ENCODE data around the gene FRMD5.

The FRMD5 gene

DNA sequence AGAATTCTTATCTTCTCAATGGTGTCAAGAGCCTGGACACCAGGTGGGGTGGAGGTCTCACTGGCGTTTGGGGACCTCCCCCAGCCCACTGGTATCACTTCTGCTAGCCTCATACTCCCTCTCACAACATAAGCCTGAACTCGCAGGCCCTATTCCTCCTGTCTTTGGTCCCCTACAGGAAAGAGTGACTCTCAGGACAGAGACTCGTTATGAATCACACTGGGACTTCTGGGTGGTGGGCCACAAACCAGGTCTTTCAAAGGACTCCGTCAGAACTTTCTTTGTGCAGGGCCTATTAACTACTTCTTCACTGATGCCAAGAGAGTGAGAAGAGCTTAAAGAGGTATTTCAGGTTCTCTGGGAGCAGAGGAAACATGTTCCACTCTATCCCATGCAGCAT is 267.9 kb downstream of the FRMD5 start:
- no peak for DNase-seq (ENCODE audit: low spot score)

DNA sequence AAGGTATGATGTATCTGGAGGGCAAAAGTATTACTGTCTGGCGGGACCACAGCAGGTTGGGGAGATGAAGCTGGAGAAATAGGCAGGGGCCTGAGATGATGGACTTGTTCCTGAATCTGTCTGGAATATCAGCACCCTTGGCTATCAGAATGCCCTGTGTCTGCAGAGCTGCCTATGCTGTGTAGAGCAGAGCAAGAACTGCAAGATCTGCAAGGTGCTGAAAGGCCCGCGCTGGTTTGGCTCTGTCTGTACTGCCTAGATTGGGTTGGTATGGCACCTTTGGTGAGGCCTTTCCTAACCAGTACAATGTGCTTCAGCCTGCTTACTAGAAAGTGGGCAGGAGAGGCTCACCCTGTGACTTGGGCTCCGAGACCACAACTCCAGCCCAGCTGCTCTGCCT is 271.5 kb downstream of the FRMD5 start:
- no peak for DNase-seq (ENCODE audit: low spot score)

DNA sequence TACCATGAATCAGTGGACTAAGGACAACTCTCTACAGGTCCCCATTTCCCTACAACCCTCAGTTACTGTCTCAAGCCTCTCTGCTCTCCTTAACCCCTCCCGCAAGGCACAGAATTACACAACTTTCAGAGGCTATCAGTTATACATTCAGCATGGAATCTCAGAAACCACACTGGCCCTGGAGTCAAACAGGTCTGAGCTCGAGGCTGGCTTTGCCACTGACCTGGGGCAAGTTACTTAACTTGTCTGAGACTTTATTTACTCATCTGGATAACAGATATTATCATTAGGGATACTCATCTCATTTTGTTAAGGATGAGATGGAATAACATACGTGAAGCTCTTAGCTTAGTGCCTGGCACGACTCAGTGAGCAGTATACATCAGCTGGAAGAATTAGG is 273.1 kb downstream of the FRMD5 start:
- no peak for DNase-seq (ENCODE audit: low spot score)

DNA sequence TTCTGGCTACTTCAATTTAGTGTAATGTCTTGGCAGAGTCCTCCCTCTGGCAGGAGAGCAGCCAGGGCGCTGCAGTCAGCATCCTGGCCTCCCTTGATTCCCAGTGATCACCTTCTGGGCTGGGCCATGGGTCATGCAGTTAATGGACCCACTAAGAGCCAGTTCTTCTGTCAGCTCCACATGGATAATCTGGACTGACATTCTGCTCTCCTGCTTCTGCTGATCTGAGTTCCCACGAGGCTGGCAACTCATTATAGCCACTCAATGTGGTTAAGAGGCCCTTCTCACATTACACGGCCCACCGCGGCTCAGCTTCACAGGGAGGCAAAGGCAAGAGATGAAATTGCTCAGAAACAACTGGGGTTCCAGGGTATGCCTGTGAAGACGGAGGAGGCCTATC is 274.3 kb downstream of the FRMD5 start:
- DNase-seq (ENCODE audit: low spot score) = no peak

DNA sequence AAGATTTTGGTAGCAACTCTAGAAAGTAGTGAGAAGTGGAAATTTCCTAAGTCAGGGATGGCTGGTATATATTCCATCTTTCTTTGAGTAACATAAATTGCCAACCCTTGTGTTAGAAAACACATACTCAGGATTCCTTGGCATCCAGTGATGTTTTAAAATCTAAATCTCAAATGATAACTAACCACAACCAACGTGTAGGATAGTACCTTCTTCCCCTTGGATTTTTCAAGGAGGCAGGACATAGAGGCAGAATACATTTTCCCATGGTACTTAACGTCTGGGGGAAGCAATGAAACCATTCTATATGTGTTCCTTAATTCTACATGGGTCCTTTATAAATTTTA is 274.8 kb downstream of the FRMD5 start:
- no peak for DNase-seq (ENCODE audit: low spot score)

DNA sequence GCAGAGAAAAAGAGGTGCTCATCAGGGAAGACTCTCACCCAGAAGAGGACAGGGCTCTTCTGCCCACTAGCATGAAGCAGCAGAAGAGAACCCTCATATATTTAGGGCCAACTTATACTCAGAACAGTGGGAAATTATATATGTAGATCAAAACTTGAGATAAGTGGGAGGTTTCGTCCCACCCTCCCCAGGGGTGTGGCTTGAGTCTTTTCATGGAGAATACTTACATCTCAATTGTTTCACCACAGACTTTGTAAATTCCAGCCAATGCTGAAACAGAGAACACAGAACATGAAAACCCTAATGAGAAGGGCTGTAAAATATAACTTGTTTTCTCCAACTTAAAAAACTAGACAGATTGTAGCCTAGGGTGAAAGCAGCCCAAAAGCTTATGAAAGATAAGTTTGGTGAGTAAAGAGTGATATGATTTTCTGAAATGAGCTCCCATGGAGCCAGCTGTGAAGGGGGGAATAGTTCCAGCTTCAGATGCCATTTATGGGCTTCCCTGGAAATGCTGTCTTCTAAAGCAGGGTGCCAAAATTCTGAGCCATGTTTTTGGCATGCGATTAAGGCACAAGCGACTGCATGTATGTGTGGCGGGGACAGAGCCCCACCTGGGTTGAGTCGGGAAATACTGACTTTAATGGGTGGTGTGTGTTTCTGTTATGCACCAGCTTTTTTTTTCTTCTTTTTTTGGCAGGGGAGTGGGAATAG is 275.4 kb downstream of the FRMD5 start:
- DNase-seq (ENCODE audit: low spot score) = no peak

DNA sequence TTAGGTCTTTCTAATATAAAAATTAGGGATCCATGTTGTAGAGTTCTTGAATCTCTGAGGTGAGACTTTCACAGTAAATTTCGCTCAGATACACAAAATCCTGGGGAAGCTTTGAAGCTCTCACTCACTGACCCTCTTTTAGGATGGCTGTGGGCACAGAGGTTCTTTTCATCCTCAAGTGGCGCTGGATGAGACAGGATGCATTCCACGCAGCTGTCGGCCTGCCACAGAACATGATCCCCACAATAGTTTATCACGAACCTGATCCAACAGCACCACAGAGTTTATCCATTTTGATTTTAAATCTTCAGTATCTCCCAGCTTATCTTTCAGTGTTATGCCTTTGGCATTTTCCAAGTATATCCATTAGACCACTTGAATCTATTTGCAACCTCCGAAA is 276.4 kb downstream of the FRMD5 start:
- DNase-seq (ENCODE audit: low spot score) = no peak

DNA sequence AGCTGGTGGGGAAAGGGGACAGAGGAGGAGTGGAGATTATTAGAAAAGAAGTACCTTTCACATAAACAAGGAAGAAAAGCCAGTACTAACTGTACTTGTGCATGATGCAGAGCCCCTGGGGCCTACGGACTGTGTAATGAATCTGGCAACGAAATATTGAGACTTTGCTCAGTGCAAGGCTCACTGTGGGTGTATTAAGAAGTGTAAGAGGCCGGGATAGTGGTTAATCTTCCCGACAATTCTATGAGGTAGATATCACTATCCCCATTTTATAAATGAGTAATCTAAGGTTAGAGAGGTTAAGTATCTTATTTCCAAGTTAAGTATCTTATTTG is 278.8 kb downstream of the FRMD5 start:
- DNase-seq (ENCODE audit: low spot score) = no peak

DNA sequence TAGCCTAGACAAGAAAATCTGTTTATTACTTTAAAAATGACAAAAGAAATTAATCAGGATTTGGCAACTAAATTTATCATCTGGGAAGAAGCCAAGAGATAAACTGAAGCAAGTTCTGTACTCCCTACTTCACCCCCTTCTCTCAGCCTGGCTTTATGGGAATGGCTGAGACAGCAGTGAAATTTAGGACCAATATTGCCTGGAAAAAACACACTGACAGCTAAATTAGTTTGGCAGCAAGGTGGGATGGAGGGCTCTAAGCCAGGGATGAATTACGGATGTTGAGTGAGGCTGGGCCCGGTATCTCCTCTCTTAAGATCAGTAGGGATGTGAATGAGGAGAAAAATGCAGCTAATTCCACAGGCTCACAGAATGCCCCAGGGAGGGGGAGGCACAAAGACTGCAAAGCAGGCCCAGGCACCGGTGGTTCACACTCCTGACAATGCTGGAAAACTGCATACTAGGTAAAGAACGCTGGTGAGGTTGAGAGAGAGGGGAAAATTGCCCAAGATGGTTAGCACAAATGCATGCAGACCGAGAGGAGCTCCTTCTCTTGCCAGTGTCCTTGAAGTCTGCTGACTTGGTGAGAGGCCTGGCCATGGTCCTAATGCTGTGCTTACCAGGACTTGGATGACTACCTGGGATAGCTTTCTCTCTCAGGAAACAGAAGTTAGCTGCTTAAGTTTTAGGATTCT is 279.3 kb downstream of the FRMD5 start:
- no peak for DNase-seq (ENCODE audit: low spot score)

DNA sequence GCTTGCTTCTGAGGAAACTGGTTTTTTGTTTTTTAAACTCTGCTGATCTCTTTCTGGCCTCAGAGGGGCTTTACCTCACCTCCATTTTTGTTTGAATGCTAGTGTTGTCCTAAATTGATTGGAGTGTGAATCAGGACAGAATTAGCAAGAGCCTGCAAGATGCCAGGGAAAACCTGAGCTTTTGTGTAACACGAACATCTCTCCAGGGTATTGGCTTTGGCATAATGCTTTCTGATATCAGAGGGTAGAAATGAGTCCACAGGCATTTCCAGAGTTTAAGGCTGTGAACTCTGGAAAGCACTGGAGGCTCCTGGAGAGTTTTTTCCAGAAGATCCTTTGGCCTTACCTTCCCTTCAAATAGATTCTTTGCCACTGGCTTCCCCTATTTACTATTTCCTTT is 281.1 kb downstream of the FRMD5 start:
- no peak for DNase-seq (ENCODE audit: low spot score)

DNA sequence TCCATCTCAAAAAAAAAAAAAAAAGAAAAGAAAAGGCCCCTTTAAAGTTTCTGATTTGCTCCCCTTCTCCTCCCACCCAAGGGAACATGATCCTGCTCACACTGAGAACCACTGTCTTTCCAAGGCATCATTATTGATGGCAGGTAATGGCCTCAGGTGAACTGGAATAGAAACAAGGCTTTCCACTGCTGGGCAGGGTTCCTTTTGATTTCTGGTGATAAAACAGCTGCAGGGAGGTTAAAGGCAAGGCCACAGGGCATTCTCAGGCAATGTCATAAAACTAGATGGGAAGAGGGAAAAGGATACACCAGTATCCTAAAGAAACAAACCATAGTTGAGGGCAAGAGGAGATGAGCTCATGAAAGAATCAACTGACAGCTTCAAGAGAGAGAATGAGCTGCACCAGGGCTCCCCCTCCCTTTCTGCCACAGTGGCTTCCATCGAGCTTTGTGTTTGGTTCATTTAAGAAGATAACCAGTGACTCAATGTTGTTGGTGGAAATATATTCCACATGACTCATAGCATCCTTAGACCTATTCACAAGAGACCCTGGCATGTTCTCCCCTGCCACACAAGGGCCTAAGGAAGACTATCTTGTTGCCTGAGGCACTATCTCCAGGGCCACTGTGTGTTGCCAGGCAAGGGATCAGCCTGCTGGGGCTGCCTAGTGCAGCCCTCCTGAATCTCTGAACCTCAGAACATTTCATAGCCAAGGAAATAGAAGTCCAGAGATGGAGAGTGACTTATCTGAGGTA is 281.9 kb downstream of the FRMD5 start:
- peak; percentile 91 for DNase-seq (ENCODE audit: low spot score)

DNA sequence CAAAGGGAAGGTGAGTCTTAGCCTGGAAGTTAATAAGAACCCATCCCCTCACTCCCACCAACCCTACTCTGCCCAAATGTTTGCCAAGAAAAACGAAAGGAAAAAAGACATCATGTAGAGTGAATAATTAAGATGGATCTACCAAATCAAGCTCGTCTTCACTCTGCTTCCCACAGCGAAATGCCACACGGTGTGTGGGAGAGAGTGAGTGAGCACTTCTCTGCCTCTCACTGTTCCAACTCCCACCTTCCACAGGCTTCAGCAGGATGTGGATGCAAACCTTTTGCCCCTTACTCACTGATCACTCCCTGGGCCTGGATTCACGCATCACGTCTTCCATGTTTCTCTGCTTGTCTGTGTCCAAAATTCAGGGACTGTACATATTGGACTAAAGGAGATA is 282.9 kb downstream of the FRMD5 start:
- DNase-seq (ENCODE audit: low spot score) = no peak

DNA sequence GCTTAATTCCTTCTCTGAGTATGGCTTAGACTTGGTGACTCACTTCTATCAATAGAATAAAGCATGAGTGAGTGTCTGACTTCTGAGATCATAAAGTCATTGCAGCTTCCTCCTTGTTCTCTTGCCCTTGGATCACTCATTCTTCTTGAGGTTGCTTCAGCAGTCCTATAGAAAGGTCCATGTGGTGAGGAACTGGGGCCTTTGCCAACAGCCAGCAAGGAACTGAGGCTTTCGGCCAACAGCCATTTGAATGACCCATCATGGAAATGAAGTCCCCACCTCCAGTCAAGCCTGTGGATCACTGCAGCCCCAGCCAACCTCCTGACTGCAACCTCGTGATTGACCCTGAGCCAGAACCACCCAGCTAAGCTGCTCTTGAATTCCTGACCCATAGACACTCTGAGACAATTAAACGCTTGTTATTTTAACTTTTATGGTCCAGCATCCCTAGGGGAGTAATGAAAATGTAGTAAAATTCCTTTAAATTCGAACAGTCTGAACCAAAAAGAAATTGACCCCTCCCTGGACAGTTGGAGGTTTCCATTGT is 283.8 kb downstream of the FRMD5 start:
- DNase-seq (ENCODE audit: low spot score) = peak; percentile 92

DNA sequence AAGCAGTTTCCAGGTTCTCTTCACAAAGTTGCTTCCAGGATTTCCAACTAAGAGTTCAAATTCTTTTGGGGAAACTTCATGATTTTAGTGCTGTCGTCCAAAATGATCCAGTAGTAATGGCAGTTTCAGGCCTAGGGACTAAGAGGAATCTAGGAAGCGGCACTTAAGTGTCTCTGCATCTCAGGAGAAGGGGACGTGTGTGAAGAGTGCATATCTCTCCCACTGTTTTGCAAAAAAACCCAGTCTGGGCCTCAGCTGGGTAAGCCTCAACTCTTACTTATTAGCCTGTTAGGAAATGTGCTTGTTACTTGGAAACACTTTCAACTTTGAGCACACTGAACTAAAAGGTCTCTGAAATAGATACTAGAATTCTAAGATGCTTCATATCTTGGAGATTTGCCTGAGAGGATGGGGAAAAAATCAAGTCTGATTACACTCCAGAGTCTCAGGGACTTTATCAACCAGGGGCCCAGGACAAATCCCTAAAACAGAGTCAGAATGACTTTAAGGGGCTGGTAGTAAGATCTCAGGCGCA is 286.5 kb downstream of the FRMD5 start:
- no peak for DNase-seq (ENCODE audit: low spot score)

DNA sequence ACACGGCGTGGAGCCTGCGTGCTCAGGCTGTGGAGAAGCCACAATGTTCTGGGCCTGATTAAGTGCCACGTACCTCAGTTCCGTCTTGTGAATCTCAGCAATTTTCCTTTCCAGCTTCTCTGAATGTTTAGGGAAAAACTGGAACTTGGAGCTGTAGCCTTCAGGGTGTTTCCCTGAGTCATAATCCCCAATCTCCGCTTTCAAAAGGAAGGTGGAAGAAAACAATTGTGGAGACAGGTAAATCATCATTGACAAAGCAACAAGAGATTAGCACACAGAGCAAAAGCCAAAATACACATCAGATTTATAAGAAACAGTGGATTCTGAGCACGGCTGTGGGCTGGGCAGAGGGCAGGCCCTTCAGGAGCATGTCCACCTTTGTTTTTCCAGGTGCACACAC is 289.3 kb downstream of the FRMD5 start:
- no peak for DNase-seq (ENCODE audit: low spot score)

DNA sequence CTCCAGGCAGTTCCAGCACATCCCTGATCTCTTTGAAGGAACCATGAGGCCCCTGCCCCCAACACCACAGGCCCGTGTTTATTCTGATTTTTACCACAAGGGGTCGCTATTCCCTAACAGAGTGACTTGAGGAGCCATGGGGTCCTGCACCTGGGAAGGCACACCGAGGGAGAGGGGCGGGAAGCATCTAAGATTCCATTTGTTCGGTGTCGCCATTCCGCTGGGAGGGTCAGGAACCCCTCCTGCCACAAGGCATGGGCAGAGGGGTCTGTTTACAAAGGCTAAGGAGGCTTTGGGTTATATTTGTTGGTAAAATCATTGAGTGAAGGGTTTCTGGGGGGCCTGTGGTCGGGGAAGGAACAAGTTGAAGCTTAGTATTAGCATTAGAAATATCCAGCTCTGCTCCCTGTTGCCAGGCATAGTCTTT is 291.2 kb downstream of the FRMD5 start:
- DNase-seq (ENCODE audit: low spot score) = peak; percentile 77

DNA sequence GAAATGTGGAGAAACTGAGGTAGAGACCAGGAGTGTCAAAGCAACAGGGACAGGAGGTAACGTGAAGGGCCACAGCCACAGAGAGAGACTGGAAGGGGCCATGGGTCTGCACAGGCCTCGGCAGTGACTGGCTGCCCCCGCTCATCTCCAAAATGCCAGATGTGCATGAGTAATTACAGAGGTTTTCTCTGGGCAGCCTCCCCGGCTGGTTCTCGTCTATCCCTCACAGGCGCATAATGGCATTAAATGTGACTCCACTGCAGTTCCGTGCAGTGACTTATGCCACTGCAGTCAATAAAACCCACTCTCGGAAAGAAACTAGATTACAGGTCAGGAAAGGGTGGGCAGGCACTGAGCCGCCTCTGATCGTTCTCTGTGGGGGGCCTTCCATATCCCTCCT is 293.6 kb downstream of the FRMD5 start:
- peak; percentile 14 for DNase-seq (ENCODE audit: low spot score)

DNA sequence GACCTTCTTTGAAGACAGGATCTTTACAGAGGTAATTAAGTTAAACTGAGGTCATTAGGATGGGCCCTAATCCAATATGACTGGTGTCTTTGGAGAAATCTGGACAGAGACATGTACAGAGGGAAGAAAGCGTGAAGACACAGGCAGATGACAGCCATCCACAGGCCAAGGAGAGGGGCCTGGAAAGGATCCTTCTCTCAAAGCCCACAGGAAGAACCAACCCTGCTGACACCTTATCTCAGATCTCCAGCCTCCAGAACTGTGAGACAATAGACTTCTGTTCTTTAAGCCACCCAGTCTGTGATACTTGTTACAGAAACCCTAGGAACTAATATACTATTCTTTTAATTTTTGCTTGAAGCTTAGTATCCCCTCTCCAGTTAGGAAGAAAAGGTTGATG is 294.1 kb downstream of the FRMD5 start:
- DNase-seq (ENCODE audit: low spot score) = no peak

DNA sequence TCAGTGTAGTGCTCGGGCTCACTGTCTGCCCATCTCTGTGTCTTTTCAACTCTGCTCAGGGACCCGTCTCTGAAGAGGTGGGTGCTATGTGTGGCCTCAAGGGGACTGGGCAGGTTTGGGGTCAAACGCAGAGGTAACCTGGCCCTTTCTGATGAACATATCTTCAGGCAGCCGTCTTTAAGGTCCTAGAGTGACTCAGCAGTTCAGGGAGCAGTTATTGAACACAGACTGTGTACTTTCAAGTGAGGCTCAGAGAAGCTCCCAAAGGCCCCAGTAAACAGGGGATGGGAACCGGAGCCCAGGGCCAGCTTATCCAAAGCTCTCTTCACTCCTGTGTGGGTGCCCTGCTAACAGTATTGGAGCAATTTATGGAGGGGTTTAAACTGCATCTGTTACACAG is 295.1 kb downstream of the FRMD5 start:
- no peak for DNase-seq (ENCODE audit: low spot score)

DNA sequence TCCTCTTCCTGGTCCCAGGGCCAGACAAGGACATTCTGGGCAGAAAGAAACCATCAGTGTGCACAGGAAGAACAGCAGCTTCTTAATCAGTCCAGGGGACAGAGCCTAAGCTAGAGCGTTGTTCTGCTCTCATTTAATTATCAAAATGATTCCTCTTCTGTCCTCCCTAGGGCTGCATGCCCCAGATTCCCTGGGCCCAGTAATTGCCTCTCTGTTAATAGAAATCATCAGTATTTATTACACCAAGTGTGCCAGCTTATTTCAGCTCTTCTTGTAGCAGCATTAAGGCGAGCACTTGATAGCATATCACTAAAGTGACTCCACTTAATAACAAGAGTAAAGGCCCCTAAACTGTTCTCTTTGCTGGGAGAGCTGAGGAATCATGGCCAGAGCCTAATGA is 296.2 kb downstream of the FRMD5 start:
- DNase-seq (ENCODE audit: low spot score) = no peak

DNA sequence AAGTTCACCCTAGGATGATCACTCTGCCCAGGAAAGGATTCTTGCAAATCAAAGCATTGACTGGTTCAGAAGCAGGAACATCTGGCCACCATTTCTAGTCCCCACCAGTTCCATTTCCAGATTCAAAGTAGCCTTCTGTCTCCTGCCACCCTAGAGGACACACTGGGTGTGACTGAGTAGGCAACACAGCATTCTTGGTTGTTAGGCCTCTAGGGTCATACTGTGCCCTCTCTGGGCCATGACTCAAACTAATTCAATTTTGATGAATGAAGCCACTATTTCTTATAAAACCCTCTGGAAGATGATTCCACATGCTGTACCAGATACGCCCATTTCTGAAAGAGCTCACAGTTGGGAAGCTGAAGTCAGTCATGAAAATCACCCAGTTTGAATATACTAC is 298.5 kb downstream of the FRMD5 start:
- no peak for DNase-seq (ENCODE audit: low spot score)

DNA sequence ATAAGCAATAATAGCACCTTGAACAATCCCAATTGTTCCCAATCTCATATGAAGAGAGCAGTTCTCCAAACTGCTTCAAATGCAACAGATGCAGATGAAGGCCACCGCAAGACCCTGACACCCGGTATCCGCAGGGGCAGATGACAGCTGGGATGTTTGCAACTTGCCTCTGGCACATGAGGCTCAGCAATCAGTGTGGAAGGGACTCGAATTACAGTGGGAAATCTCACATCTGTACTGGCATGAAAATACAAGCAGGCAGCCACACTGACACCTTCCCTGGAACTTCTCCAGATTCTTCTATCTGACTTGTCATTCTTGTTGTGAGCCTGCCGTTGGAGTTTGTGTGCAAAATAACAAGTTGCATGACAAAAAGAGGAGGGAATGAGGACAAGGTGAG is 299.5 kb downstream of the FRMD5 start:
- DNase-seq (ENCODE audit: low spot score) = no peak

DNA sequence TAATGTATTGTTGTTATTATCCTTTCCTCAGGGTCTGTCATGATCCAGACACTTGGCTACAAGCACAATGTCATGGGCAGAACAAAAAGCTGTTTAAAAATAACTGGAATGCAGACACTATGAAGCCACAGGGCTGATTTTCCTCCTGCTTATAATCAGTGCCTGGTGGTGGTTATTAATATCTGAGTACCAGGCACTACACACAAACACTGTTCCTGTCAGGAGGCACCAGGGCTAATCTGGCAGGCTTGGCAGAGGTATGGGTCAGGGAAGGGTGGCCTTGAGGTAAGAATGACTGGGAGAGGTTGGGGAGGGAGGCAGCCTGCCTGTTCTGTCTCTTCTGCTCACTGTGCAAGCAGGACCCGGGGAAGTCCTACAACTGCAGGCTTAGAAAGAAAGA is 301.1 kb downstream of the FRMD5 start:
- no peak for DNase-seq (ENCODE audit: low spot score)
